ENCODE data around the gene SUN5. TPM values are rescaled to one million over a fixed set of nuclear protein-coding genes. Genes with fewer than 3 reads are reported as not detected.
A peak's percentile ranks its signal among the peaks of the same experiment; 100 is the strongest.

Gene SUN5
- total RNA-seq, 1 experiment from 2014 or later: not detected

DNA sequence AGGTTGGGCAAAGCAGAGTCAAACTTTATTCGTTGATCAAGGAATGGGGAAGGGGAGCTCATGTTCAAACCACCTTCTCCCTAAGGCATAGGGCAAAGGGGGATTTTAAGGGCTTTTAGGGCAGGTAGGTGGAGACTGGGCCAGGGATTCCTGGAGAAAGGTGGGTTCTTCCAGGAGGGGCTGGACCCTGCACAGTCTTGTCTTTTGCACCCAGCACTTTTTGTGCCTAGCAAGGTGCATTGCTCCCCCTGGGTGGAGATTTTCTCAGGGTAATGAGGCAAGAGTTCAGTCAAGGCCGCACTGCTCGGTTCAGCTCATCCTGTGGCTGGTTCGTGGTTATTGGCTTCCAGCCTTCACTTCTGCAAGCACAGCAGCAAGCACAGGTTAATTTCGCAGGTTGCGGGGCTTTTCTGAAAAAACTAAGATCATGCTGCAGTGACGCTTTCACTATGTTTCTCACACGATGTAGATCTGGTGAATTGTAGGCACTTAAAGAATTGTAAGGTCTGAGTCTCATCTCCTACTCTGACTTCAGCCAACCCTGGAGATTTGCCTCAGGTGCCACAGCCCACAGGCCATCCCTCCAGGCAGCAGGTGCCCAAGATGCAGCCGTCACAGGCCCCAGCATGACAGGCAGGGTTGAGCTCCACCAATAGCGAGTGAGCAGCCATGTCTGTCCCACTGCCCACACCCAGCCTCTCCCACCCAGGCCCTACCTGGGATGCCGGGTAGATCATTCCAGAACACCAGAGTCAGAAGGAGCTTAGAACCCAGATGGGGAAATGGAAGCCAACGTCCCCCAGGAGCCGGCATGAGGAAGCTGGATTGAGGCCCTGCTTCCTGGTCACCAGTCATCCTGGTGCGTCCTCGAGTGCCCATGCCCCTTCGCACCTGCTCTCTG lies 37.1 kb downstream of the SUN5 start:
- Mint-ChIP-seq H3K4me1 (ENCODE audit: low read depth, unreplicated experiment) (no peaks in the 10 kb centered on the region), H3K36me3 (ENCODE audit: insufficient read depth, unreplicated experiment) (no peaks in the 10 kb centered on the region), H3K27me3 (ENCODE audit: insufficient read depth, unreplicated experiment) (peaks cover 12% of the 10 kb centered on the region), H3K27ac (ENCODE audit: unreplicated experiment) (no peak overlapping the region), H3K4me3 (ENCODE audit: unreplicated experiment) (no peak overlapping the region), H3K9me3 (ENCODE audit: unreplicated experiment) (no peaks in the 10 kb centered on the region)
- Histone ChIP-seq H3K36me3 (ENCODE audit: control insufficient read depth, insufficient read depth, low read length) (no peaks in the 10 kb centered on the region), H3K27me3 (replicated peaks; ENCODE audit: control insufficient read depth, insufficient read depth, low read length) (no peaks in the 10 kb centered on the region; the same call in 1 of the 2 replicates), H3K9me3 (no peaks in the 10 kb centered on the region), H3K4me1 (no peaks in the 10 kb centered on the region), H3K4me3 (ENCODE audit: low read depth, low read length) (no peak overlapping the region)
- ChIA-PET POLR2A (no interaction called here), CTCF (no interaction called here)
- DNase-seq: peak in 1 of 2 experiments; percentile 43
- intact Hi-C loops (cut with micrococcal nuclease; ENCODE audit: unreplicated experiment): no loop called here
- TF ChIP-seq, protein P1, sequence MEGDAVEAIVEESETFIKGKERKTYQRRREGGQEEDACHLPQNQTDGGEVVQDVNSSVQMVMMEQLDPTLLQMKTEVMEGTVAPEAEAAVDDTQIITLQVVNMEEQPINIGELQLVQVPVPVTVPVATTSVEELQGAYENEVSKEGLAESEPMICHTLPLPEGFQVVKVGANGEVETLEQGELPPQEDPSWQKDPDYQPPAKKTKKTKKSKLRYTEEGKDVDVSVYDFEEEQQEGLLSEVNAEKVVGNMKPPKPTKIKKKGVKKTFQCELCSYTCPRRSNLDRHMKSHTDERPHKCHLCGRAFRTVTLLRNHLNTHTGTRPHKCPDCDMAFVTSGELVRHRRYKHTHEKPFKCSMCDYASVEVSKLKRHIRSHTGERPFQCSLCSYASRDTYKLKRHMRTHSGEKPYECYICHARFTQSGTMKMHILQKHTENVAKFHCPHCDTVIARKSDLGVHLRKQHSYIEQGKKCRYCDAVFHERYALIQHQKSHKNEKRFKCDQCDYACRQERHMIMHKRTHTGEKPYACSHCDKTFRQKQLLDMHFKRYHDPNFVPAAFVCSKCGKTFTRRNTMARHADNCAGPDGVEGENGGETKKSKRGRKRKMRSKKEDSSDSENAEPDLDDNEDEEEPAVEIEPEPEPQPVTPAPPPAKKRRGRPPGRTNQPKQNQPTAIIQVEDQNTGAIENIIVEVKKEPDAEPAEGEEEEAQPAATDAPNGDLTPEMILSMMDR (IDR thresholded peaks at IDR 0.05; ENCODE audit: insufficient read depth in 1 of 2, low read depth in 1 of 2, low read length in 1 of 2, severe bottlenecking in 1 of 2, unreplicated experiment in 1 of 2): no peak
- BruUV-seq (replicated peaks): no TSS peak

DNA sequence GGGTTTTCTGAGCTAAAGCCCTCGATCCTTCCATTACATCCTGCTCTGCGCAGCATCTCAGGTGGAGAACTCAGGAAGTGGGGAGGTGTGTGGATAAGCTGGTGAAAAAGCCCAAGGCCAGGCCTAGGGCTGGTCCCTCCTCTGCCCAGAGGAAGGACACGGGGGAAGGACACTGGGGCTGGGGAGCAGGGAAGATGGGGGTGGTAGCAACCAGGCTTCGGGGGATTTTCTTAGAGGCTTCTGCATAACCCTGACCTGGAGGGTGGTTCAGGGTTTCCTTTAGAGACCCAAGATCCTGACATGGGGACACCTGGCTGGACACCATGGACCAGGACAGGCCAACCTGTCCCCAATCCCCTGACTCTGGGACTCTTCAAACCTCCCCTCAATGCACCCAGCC lies 37.9 kb downstream of the SUN5 start:
- Histone ChIP-seq H3K36me3 (ENCODE audit: control insufficient read depth, insufficient read depth, low read length) (no peaks in the 10 kb centered on the region), H3K27me3 (replicated peaks; ENCODE audit: control insufficient read depth, insufficient read depth, low read length) (no peaks in the 10 kb centered on the region; the same call in 1 of the 2 replicates), H3K4me1 (no peaks in the 10 kb centered on the region), H3K9me3 (no peaks in the 10 kb centered on the region), H3K4me3 (ENCODE audit: low read depth, low read length) (no peak overlapping the region)
- peak in 1 of 2 experiments; percentile 30 for DNase-seq
- BruUV-seq (replicated peaks): no TSS peak
- H3K36me3 Mint-ChIP-seq (ENCODE audit: insufficient read depth, unreplicated experiment): peaks cover 2% of the 10 kb centered on the region
- peaks cover 13% of the 10 kb centered on the region for H3K27me3 Mint-ChIP-seq (ENCODE audit: insufficient read depth, unreplicated experiment)
- no peak overlapping the region for H3K4me3 Mint-ChIP-seq (ENCODE audit: unreplicated experiment)
- no peaks in the 10 kb centered on the region for H3K4me1 Mint-ChIP-seq (ENCODE audit: low read depth, unreplicated experiment)
- TF ChIP-seq, protein P1 (IDR thresholded peaks at IDR 0.05; ENCODE audit: insufficient read depth in 1 of 2, low read depth in 1 of 2, low read length in 1 of 2, severe bottlenecking in 1 of 2, unreplicated experiment in 1 of 2): no peak
- CTCF ChIA-PET: interaction anchor here (1.1 kb wide), 1 partner anchor 29 kb away, joined by 4 read pairs; no protein-coding TSS in a partner anchor
- intact Hi-C loops (cut with micrococcal nuclease; ENCODE audit: unreplicated experiment): no loop called here
- H3K27ac Mint-ChIP-seq (ENCODE audit: unreplicated experiment): no peak overlapping the region
- no peaks in the 10 kb centered on the region for H3K9me3 Mint-ChIP-seq (ENCODE audit: unreplicated experiment)
- POLR2A ChIA-PET: no interaction called here

DNA sequence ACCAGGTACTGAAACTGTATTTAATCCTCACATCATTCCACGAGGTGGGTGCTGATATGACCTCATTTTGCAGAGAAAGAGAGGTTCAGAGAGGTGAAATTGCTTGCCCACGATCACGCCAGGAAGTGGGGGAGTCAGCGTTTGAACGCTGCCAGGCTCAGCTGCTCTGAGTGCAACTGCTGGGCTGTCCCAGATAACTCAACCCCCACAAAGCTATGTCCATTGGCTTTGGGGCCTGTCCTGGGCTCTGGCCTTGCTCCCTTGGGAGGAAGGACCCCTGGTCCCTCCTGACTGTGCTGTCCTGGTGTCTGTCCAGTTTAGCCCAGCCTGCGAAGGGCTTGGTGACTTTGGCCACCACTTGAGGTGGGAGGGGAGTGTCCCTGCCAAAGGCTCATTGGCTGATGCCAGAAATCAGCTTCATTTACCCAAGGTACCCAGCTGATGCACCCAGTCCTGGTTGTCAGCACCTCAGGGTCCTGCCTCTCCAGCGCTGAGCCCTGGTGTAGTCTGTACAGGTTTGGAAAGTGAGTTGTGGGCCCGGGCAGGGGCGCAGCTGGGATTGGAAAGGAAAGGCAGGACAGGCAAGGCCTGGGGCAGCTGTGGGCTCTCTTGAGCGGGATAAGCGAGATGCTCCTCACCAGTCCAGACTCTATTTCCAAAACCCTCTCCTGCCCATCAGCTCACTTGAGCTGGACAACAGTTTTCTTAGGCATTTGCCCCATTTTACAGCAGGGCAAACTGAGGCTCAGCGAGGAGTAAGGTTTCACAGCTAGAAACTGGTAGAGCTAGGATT lies 38.5 kb downstream of the SUN5 start:
- H3K9me3 ChIP-seq: no peaks in the 10 kb centered on the region
- no peaks in the 10 kb centered on the region for H3K4me1 ChIP-seq
- ChIA-PET POLR2A (no interaction called here), CTCF (interaction anchor here (1.1 kb wide), 1 partner anchor 30 kb away, joined by 4 read pairs; no protein-coding TSS in a partner anchor)
- Mint-ChIP-seq H3K27me3 (ENCODE audit: insufficient read depth, unreplicated experiment) (peaks cover 15% of the 10 kb centered on the region), H3K27ac (ENCODE audit: unreplicated experiment) (no peak overlapping the region), H3K4me1 (ENCODE audit: low read depth, unreplicated experiment) (no peaks in the 10 kb centered on the region), H3K4me3 (ENCODE audit: unreplicated experiment) (no peak overlapping the region), H3K9me3 (ENCODE audit: unreplicated experiment) (no peaks in the 10 kb centered on the region), H3K36me3 (ENCODE audit: insufficient read depth, unreplicated experiment) (peaks cover 6% of the 10 kb centered on the region)
- no peaks in the 10 kb centered on the region; the same call in 1 of the 2 replicates for H3K27me3 ChIP-seq (replicated peaks; ENCODE audit: control insufficient read depth, insufficient read depth, low read length)
- no peaks in the 10 kb centered on the region for H3K36me3 ChIP-seq (ENCODE audit: control insufficient read depth, insufficient read depth, low read length)
- intact Hi-C loops (cut with micrococcal nuclease; ENCODE audit: unreplicated experiment): no loop called here
- no TSS peak for BruUV-seq (replicated peaks)
- peak in 1 of 2 experiments; percentile 37 for DNase-seq
- TF ChIP-seq, protein P1 (IDR thresholded peaks at IDR 0.05; ENCODE audit: insufficient read depth in 1 of 2, low read depth in 1 of 2, low read length in 1 of 2, severe bottlenecking in 1 of 2, unreplicated experiment in 1 of 2): no peak
- H3K4me3 ChIP-seq (ENCODE audit: low read depth, low read length): no peak overlapping the region
